Measurements from ENCODE around the gene ITGB3. TPM values are rescaled to one million over a fixed set of nuclear protein-coding genes. Genes with fewer than 3 reads are reported as not detected.

ITGB3 gene
- total RNA-seq, 2 experiments from 2014 or later: not detected

DNA sequence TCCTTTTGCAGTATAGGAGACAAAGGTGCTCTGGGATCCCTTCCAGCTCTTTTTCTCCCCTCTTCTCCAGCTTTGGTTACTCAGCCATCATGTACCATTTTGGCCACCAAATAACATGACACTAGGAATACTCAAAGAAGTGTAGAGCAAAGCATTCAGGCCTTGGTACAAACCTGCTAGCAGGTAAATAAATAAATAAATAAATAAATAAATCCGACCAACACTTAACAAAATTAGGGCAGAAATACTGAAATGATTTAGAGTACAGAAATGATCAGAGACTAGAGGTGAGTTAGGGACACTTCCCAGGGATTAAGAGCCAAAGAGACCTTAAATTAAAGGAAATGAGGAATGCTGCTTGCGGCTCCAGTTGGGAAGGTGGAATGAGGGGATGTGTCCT, 17.7 kb upstream of the ITGB3 start:
- H3K4me3 Mint-ChIP-seq: no peak overlapping the region
- no peaks in the 10 kb centered on the region for H3K4me1 Mint-ChIP-seq (ENCODE audit: low read depth)
- no peaks in the 10 kb centered on the region for H3K36me3 Mint-ChIP-seq (ENCODE audit: low read depth)
- no peak for DNase-seq
- POLR2A ChIA-PET: no interaction called here
- TF ChIP-seq, protein P1, sequence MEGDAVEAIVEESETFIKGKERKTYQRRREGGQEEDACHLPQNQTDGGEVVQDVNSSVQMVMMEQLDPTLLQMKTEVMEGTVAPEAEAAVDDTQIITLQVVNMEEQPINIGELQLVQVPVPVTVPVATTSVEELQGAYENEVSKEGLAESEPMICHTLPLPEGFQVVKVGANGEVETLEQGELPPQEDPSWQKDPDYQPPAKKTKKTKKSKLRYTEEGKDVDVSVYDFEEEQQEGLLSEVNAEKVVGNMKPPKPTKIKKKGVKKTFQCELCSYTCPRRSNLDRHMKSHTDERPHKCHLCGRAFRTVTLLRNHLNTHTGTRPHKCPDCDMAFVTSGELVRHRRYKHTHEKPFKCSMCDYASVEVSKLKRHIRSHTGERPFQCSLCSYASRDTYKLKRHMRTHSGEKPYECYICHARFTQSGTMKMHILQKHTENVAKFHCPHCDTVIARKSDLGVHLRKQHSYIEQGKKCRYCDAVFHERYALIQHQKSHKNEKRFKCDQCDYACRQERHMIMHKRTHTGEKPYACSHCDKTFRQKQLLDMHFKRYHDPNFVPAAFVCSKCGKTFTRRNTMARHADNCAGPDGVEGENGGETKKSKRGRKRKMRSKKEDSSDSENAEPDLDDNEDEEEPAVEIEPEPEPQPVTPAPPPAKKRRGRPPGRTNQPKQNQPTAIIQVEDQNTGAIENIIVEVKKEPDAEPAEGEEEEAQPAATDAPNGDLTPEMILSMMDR (IDR thresholded peaks at IDR 0.05): no peak
- intact Hi-C loops (cut with micrococcal nuclease): no loop called here
- CTCF ChIA-PET: interaction anchor here (1.2 kb wide), 1 partner anchor 89 kb away, joined by 3 read pairs; no protein-coding TSS in a partner anchor
- no peak overlapping the region for H3K27ac Mint-ChIP-seq
- no peak for ATAC-seq
- no peaks in the 10 kb centered on the region for H3K27me3 Mint-ChIP-seq
- H3K9me3 Mint-ChIP-seq: no peaks in the 10 kb centered on the region

DNA sequence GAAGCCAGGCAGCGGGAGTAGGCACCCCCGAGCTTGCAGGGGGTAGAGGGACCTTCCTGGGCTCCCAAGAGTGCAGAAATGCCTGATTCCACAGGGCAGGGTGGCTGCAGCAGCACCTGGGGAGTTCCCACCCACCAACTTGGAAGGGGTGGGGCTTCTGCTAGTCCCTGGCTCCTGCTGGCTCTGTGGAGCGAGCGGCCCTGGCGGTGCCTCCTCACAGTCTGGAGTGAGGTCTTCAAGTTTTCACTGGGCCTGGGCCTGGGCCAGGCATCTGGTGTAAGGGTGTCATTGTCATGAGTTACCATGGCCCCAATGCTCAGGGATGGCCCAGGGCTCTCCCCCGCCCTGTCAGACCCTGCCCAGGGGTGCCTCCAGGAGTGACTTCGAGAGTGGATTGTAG, 15.8 kb upstream of the ITGB3 start:
- CTCF ChIA-PET: no interaction called here
- H3K4me1 Mint-ChIP-seq (ENCODE audit: low read depth): no peaks in the 10 kb centered on the region
- intact Hi-C loops (cut with micrococcal nuclease): no loop called here

DNA sequence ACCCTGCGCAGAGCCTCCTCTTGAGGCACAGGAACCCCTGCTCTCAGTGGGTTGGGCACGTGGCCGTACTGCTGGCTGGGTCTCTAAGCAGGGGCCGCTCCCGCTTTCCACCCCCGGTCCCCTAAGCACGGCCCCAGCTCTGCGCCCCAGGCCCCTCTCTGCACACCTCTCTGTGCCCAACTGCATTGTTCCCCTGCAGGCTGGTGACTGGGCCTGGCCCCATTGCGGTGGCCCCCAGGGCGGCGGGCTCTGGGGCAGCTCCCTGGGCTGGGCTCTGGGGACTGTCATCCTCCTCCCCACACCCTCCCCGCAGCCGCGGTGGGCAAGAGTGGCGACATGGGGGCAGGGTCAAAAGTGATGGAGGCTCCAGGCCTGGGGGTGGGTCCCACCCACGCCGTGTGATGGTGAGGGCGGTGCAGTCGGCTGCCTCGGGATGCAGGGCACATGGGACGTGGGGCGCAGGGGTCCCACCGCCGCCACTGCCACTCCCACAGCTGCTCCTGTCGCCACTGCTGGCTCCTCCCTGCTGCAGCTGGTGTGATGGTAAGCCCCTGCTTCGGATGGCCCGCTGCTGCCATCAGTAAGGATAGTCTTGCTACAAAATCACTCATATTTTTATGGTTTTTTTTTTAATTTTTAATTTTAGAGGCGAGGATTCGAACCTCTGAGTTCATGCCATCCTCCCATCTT, 15.2 kb upstream of the ITGB3 start:
- ChIA-PET POLR2A (no interaction called here), CTCF (no interaction called here)
- Mint-ChIP-seq H3K27me3 (peaks cover under 1% of the 10 kb centered on the region), H3K27ac (no peak overlapping the region), H3K4me1 (ENCODE audit: low read depth) (no peaks in the 10 kb centered on the region), H3K36me3 (ENCODE audit: low read depth) (no peaks in the 10 kb centered on the region), H3K4me3 (no peak overlapping the region), H3K9me3 (no peaks in the 10 kb centered on the region)
- DNase-seq: no peak
- TF ChIP-seq, protein P1 (IDR thresholded peaks at IDR 0.05): no peak
- intact Hi-C loops (cut with micrococcal nuclease): no loop called here
- no peak for ATAC-seq

More for the DNA sequence above, 15.8 kb upstream of the ITGB3 start:
- no peak for ATAC-seq
- no peak overlapping the region for H3K4me3 Mint-ChIP-seq
- H3K36me3 Mint-ChIP-seq (ENCODE audit: low read depth): no peaks in the 10 kb centered on the region
- H3K27ac Mint-ChIP-seq: no peak overlapping the region
- TF ChIP-seq, protein P1 (IDR thresholded peaks at IDR 0.05): no peak
- DNase-seq: no peak
- H3K27me3 Mint-ChIP-seq: no peaks in the 10 kb centered on the region
- POLR2A ChIA-PET: interaction anchor here (0.8 kb wide), 1 partner anchor 18 kb away, joined by 3 read pairs; no protein-coding TSS in a partner anchor
- no peaks in the 10 kb centered on the region for H3K9me3 Mint-ChIP-seq

DNA sequence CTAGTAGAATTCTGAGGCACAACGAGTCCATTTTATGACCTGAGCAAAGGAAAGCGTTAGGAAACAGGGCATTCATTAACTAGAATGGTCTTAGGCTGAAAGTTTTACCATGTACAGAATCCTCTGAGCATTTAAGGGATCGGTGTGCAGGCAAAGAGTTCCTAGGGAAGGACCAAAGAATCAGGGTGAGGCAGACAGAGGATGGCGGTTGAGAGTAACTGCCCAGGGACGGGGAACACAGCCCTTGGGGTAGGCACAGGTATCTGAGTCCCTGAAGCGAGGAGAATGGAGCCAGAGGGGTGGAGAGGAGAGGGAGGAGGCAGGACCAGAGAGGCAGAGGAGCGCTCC, 14.0 kb upstream of the ITGB3 start:
- no peaks in the 10 kb centered on the region for H3K4me1 Mint-ChIP-seq (ENCODE audit: low read depth)
- H3K36me3 Mint-ChIP-seq (ENCODE audit: low read depth): no peaks in the 10 kb centered on the region
- no peak overlapping the region for H3K4me3 Mint-ChIP-seq
- ChIA-PET CTCF (interaction anchor here (1.3 to 1.6 kb wide), 2 partner anchors 9 to 77 kb away, joined by 4 read pairs; no protein-coding TSS in a partner anchor), POLR2A (no interaction called here)
- H3K27ac Mint-ChIP-seq: no peak overlapping the region
- peaks cover 3% of the 10 kb centered on the region for H3K27me3 Mint-ChIP-seq
- no peaks in the 10 kb centered on the region for H3K9me3 Mint-ChIP-seq
- intact Hi-C loops (cut with micrococcal nuclease): no loop called here
- DNase-seq: no peak
- TF ChIP-seq, protein P1 (IDR thresholded peaks at IDR 0.05): no peak
- ATAC-seq: no peak

DNA sequence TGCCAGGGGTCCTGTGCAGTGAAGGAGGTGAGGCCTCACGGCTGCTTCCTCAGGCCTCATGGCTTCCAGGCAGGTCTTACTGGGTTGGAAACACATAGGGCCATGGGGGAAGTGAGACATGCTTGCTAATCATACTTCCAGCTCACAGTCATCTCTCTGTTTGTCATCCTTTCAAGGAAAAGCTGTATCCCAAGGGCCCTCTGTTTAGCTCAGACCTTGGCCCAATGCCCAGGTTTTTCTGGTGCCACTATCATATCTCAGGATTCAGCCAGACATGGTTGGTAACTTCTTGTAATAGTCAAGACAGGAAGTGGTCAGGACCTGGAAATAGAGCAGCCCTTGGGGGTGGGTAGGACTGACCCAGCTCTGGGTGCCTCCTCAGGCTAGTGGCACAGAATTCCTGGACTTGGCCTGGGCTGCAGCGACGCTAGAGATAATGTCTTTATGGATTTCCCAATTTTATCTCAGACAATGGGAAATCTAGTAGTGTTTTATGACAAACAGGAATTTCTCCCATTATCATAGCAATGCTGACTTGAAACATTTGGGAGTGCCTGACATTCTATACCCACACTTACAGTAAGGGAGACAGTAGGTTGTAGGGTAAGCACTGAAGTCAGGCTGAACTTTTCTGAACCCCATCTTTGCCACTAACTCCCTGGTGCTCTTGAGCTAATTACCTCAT, 13.5 kb upstream of the ITGB3 start:
- no peak for ATAC-seq
- H3K9me3 Mint-ChIP-seq: no peaks in the 10 kb centered on the region
- ChIA-PET POLR2A (no interaction called here), CTCF (interaction anchor here (1.3 to 1.7 kb wide), 3 partner anchors 10 to 77 kb away, joined by 4 to 7 read pairs (median 4); no protein-coding TSS in a partner anchor)
- intact Hi-C loops (cut with micrococcal nuclease): no loop called here
- no peak overlapping the region for H3K27ac Mint-ChIP-seq
- TF ChIP-seq, protein P1 (IDR thresholded peaks at IDR 0.05): no peak
- H3K27me3 Mint-ChIP-seq: peaks cover 4% of the 10 kb centered on the region
- no peak for DNase-seq
- H3K36me3 Mint-ChIP-seq (ENCODE audit: low read depth): no peaks in the 10 kb centered on the region
- no peaks in the 10 kb centered on the region for H3K4me1 Mint-ChIP-seq (ENCODE audit: low read depth)
- H3K4me3 Mint-ChIP-seq: no peak overlapping the region

Measured in activated CD8-positive, alpha-beta T cell treated with anti-CD3 and anti-CD28 coated beads for 36 hours (primary cell).